GM12878 (cell line): ENCODE measurements around the gene IMMP2L. TPM values are rescaled to one million over a fixed set of nuclear protein-coding genes. Genes with fewer than 3 reads are reported as not detected.

Experiments used
- ATAC-seq: fragments of 200-7000 bp; cut with Tn5 transposase; 3 replicates; pipeline ENCODE4 v1.9.1; 2020; ENCODE audit warnings: mild to moderate bottlenecking, moderate library complexity
- BruUV-seq: library from RNA; stranded (reverse); fragments of 400-500 nt; replicated peaks from 2 replicates; lab custom pipeline; 2021; lab: Mats Ljungman, UMichigan
- CTCF ChIA-PET: fragments of 300-600 bp; sonication (Branson Sonifier 250); formaldehyde crosslinking; extraction: SDS; loops from one replicate; lab custom pipeline; 2021; ENCODE audit warnings: inconsistent platforms; lab: Yijun Ruan, JAX
- POLR2A ChIA-PET: fragments of 350-600 bp; formaldehyde crosslinking; extraction: SDS; loops from one replicate; lab custom pipeline; 2021; ENCODE audit warnings: inconsistent platforms; lab: Charles Lee
- RAD21 ChIA-PET: fragments of 300-600 bp; sonication (Branson Sonifier 250); formaldehyde crosslinking; loops from one replicate; lab custom pipeline; 2023; ENCODE audit warnings: antibody characterized with exemption; ENCODE audit not compliant: unreplicated experiment; lab: Charles Lee
- SMC1A ChIA-PET: fragments of 300-600 bp; sonication (Branson Sonifier 250); formaldehyde crosslinking; loops from one replicate; lab custom pipeline; 2023; ENCODE audit not compliant: unreplicated experiment, uncharacterized antibody; lab: Charles Lee
- DNase-seq: peaks from one replicate; pipeline ENCODE4 v3.0.0-alpha.2; 2011; ENCODE audit warnings: low read depth, low spot score
- FAIRE-seq: peaks from 3 replicates; lab custom pipeline; 2011; peaks lifted over from hg19 to GRCh38; lab: Jason Lieb, UNC
- H2AFZ ChIP-seq: 2 replicates; pipeline ENCODE4 v1.6.0; 2011; ENCODE audit warnings: low read depth, low read length, control low read depth; ENCODE audit not compliant: control insufficient read depth
- H3K27ac ChIP-seq: 2 replicates; pipeline ENCODE4 v1.5.1; 2011; ENCODE audit warnings: control low read depth; ENCODE audit not compliant: control insufficient read depth, insufficient read depth
- H3K27me3 ChIP-seq, 2 experiments: replicated peaks in 1 of 2; 2 replicates each; pipeline versions ENCODE4 v1.6.0 to v1.6.1; 2011; ENCODE audit warnings: low read length in 1 of 2; ENCODE audit not compliant: control insufficient read depth in 2 of 2, insufficient read depth in 2 of 2
- H3K36me3 ChIP-seq, 2 experiments: 2 replicates each; pipeline ENCODE4 v1.5.1; 2011; ENCODE audit warnings: low read length in 1 of 2; ENCODE audit not compliant: control insufficient read depth in 2 of 2, insufficient read depth in 2 of 2
- H3K4me1 ChIP-seq: 2 replicates; pipeline ENCODE4 v1.6.1; 2011; ENCODE audit warnings: mild to moderate bottlenecking, low read length, moderate library complexity, mixed read lengths; ENCODE audit not compliant: control insufficient read depth, insufficient read depth
- H3K4me2 ChIP-seq: 2 replicates; pipeline ENCODE4 v1.6.0; 2011; ENCODE audit warnings: control low read depth; ENCODE audit not compliant: control insufficient read depth, insufficient read depth
- H3K4me3 ChIP-seq: fragments of 200-600 bp; sonication (generic); 2 replicates; pipeline ENCODE4 v1.5.1; 2016
- H3K79me2 ChIP-seq: 2 replicates; pipeline ENCODE4 v1.6.0; 2011; ENCODE audit warnings: low read length; ENCODE audit not compliant: control insufficient read depth, insufficient read depth
- H3K9ac ChIP-seq: 2 replicates; pipeline ENCODE4 v1.8.0; 2011; ENCODE audit warnings: low read length, control low read depth, mixed read lengths; ENCODE audit not compliant: control insufficient read depth, insufficient read depth
- H3K9me3 ChIP-seq: replicated peaks from 3 replicates; pipeline ENCODE4 v1.5.1; 2011; ENCODE audit warnings: mild to moderate bottlenecking, low read length; ENCODE audit not compliant: control insufficient read depth, insufficient read depth
- H4K20me1 ChIP-seq: 2 replicates; pipeline ENCODE4 v1.6.0; 2011; ENCODE audit not compliant: control insufficient read depth, insufficient read depth
- CHD1 ChIP-seq: IDR thresholded peaks from 2 replicates; pipeline ENCODE4 v1.6.1; 2012; ENCODE audit warnings: low read depth, low read length, improper control_type of control experiment
- CUX1 ChIP-seq: IDR thresholded peaks from 2 replicates; pipeline ENCODE4 v1.6.1; 2012; ENCODE audit warnings: improper control_type of control experiment, low read depth, low read length; ENCODE audit not compliant: insufficient replicate concordance
- GABPA ChIP-seq: IDR thresholded peaks from 2 replicates; pipeline ENCODE4 v1.6.1; 2014; ENCODE audit warnings: antibody characterized with exemption, low read depth, mild to moderate bottlenecking, inconsistent platforms
- JUNB ChIP-seq: IDR thresholded peaks from 2 replicates; pipeline ENCODE4 v1.6.1; 2016; ENCODE audit warnings: antibody characterized with exemption, mild to moderate bottlenecking
- MYC ChIP-seq: IDR thresholded peaks from 2 replicates; pipeline ENCODE4 v1.6.1; 2011; ENCODE audit warnings: mild to moderate bottlenecking, low read length, moderate library complexity, inconsistent platforms; ENCODE audit not compliant: insufficient read depth, insufficient replicate concordance, insufficient read length, severe bottlenecking
- PBX3 ChIP-seq: IDR thresholded peaks from 2 replicates; pipeline ENCODE4 v1.6.1; 2011; ENCODE audit warnings: mild to moderate bottlenecking, low read depth, low read length, moderate library complexity; ENCODE audit not compliant: insufficient replicate concordance
- PML ChIP-seq: IDR thresholded peaks from 2 replicates; pipeline ENCODE4 v1.6.1; 2012; ENCODE audit warnings: low read length, inconsistent platforms
- RBBP5 ChIP-seq: fragments of 200-600 bp; sonication (generic); conservative IDR thresholded peaks from 2 replicates; pipeline ENCODE4 v1.6.1; 2016
- SKIL ChIP-seq: fragments of 450-650 bp; IDR thresholded peaks from 2 replicates; pipeline ENCODE4 v1.6.1; 2017; ENCODE audit warnings: mild to moderate bottlenecking, low read depth, inconsistent platforms; ENCODE audit not compliant: poor library complexity, severe bottlenecking
- USF1 ChIP-seq: IDR thresholded peaks from 2 replicates; pipeline ENCODE4 v1.6.1; 2011; ENCODE audit warnings: borderline replicate concordance, low read depth, mild to moderate bottlenecking, moderate library complexity, mixed read lengths, low read length; ENCODE audit not compliant: insufficient read depth; ENCODE audit errors: extremely low read length
- ZNF274 ChIP-seq: IDR thresholded peaks from one replicate; pipeline ENCODE4 v1.8.0; 2011; ENCODE audit not compliant: insufficient read length, insufficient read depth
- WGBS: methylation state at CpG from one replicate; pipeline ENCODE4 v1.1.6; 2016; ENCODE audit warnings: low lambda C conversion rate; ENCODE audit not compliant: insufficient replicate concordance, insufficient coverage; ENCODE audit errors: missing lambda C conversion rate; 5-methylcytosine and 5-hydroxymethylcytosine counted together
- in situ Hi-C: fragments of 300-500 bp; cut with MboI; formaldehyde crosslinking; loops from 9 replicates; pipeline ENCODE4 v1.14.3; 2018; ENCODE audit warnings: mixed read lengths
- intact Hi-C: fragments of 100-400 bp; cut with micrococcal nuclease; formaldehyde crosslinking; loops from one replicate; pipeline ENCODE4 v1.14.2; 2022; ENCODE audit not compliant: unreplicated experiment
- polyA plus RNA-seq, 11 experiments: library from polyadenylated mRNA; depleted of rRNA in 4 of 11; unstranded in 6 of 11; stranded (reverse) in 5 of 11; fragments of >200 nt; fragmentation: Nextera tagmentation in 4 of 11; fragmentation: Illumina TruSeq in 1 of 11; extraction: Ambion mirVana in 4 of 11; extraction: Trizol in 1 of 11; gene quantifications; 1 replicate in 1 of 11; 2 replicates in 10 of 11; pipeline versions ENCODE4 v1.2.1 to v1.2.3, GENCODE V29; 2011 to 2016; ENCODE audit warnings: inconsistent platforms in 2 of 11, missing spikeins in 2 of 11, low read depth in 1 of 11
- total RNA-seq, 4 experiments: library from RNA; depleted of rRNA in 3 of 4; stranded (reverse); fragments of >200 nt in 3 of 4; fragmentation: Illumina TruSeq in 1 of 4; extraction: Trizol in 1 of 4; gene quantifications; 2 replicates each; pipeline versions ENCODE4 v1.2.1 to v1.2.3, GENCODE V29; 2013 to 2021
- TF ChIP-seq, protein P1 (sequence below): IDR thresholded peaks from 2 replicates; pipeline ENCODE4 v1.6.1; 2011; ENCODE audit warnings: borderline replicate concordance, low read depth, mild to moderate bottlenecking, moderate library complexity, low read length; ENCODE audit not compliant: insufficient read depth, poor library complexity, severe bottlenecking

Gene IMMP2L
- total and polyA plus RNA-seq, 10 of the 15 experiments (the other 5 are each of a cell fraction or from before 2014, with no cell fraction given) = 12.6 to 46.3 (median 19.6) TPM

- RAD21 ChIA-PET = no interaction called here
- Histone ChIP-seq H3K27ac (no peak overlapping the region), H2AFZ (no peak overlapping the region), H3K79me2 (no peaks in the 10 kb centered on the region), H3K4me1 (no peaks in the 10 kb centered on the region), H3K4me2 (no peak overlapping the region), H3K27me3 (no peaks in the 10 kb centered on the region), H3K36me3 (no peaks in the 10 kb centered on the region), H4K20me1 (no peaks in the 10 kb centered on the region), H3K9me3 (no peaks in the 10 kb centered on the region), H3K9ac (no peak overlapping the region), H3K4me3 (0 out of 2 replicates have a peak overlapping the region, but pooled peaks have one; percentile 9)
- CTCF ChIA-PET = interaction anchor here (0.9 kb wide), 2 partner anchors 8 to 12 kb away, joined by 3 read pairs; no protein-coding TSS in a partner anchor
- in situ Hi-C loops (no loop called here), intact Hi-C loops (no loop called here)
- BruUV-seq = no TSS peak
- DNase-seq (no peak), FAIRE-seq (no peak), ATAC-seq (no peak)
- SMC1A ChIA-PET = no interaction called here
- 59% methylated on average over 3 of the region's 3 CpGs for WGBS
- POLR2A ChIA-PET = no interaction called here
- no peak for TF ChIP-seq GABPA
- TF ChIP-seq PML = no peak
- TF ChIP-seq MYC = no peak
- TF ChIP-seq CUX1 = no peak
- TF ChIP-seq ZNF274 = no peak
- TF ChIP-seq USF1 = no peak
- TF ChIP-seq, protein P1, sequence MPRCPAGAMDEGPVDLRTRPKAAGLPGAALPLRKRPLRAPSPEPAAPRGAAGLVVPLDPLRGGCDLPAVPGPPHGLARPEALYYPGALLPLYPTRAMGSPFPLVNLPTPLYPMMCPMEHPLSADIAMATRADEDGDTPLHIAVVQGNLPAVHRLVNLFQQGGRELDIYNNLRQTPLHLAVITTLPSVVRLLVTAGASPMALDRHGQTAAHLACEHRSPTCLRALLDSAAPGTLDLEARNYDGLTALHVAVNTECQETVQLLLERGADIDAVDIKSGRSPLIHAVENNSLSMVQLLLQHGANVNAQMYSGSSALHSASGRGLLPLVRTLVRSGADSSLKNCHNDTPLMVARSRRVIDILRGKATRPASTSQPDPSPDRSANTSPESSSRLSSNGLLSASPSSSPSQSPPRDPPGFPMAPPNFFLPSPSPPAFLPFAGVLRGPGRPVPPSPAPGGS = no peak
- no peak for TF ChIP-seq SKIL
- no peak for TF ChIP-seq RBBP5
- TF ChIP-seq PBX3 = no peak
- no peak for TF ChIP-seq CHD1
- no peak for TF ChIP-seq JUNB
These were observed 377.3 kb downstream of the IMMP2L start for GRCh38 chr7:111184987-111185386.
